ENCODE results near the gene PARP8.

GRCh38 chr5:50667023-50667652 lies 701 bp downstream of the PARP8 start:
- TF ChIP-seq, protein P1, sequence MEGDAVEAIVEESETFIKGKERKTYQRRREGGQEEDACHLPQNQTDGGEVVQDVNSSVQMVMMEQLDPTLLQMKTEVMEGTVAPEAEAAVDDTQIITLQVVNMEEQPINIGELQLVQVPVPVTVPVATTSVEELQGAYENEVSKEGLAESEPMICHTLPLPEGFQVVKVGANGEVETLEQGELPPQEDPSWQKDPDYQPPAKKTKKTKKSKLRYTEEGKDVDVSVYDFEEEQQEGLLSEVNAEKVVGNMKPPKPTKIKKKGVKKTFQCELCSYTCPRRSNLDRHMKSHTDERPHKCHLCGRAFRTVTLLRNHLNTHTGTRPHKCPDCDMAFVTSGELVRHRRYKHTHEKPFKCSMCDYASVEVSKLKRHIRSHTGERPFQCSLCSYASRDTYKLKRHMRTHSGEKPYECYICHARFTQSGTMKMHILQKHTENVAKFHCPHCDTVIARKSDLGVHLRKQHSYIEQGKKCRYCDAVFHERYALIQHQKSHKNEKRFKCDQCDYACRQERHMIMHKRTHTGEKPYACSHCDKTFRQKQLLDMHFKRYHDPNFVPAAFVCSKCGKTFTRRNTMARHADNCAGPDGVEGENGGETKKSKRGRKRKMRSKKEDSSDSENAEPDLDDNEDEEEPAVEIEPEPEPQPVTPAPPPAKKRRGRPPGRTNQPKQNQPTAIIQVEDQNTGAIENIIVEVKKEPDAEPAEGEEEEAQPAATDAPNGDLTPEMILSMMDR (IDR thresholded peaks at IDR 0.05 in 2 of 3, conservative IDR thresholded peaks at IDR 0.05 in 1 of 3; ENCODE audit: insufficient read depth in 2 of 3, low read depth in 1 of 3, low read length in 3 of 3) = no peak
- TF ChIP-seq TAF1 (IDR thresholded peaks at IDR 0.05; ENCODE audit: control insufficient read depth, extremely low read depth, insufficient read depth, low read length, severe bottlenecking) (no peak), HLTF (IDR thresholded peaks at IDR 0.05) (no peak), EHMT2 (IDR thresholded peaks at IDR 0.05) (no peak), CHD4 (IDR thresholded peaks at IDR 0.05; ENCODE audit: insufficient read depth, insufficient replicate concordance, low read depth, low read length, poor library complexity, severe bottlenecking) (no peak)
